ENCODE data around the gene BCL7B.
"Not testable (repeated sequence)": the region's sequence is repeated elsewhere in the genome, so short reads cannot be mapped to it uniquely, and the experiment has no call there.

BCL7B gene

GRCh38 chr7:73585196-73585595 lies 27.7 kb upstream of the BCL7B start:
- no peak for TF ChIP-seq CTCF (IDR thresholded peaks at IDR 0.05; ENCODE audit: low read depth, low read length)
- TF ChIP-seq POLR2A (IDR thresholded peaks at IDR 0.05; ENCODE audit: extremely low read depth, insufficient read length) = no peak
- TF ChIP-seq, protein P1, sequence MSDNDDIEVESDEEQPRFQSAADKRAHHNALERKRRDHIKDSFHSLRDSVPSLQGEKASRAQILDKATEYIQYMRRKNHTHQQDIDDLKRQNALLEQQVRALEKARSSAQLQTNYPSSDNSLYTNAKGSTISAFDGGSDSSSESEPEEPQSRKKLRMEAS (IDR thresholded peaks at IDR 0.05; ENCODE audit: low read depth, low read length) = no peak
- TF ChIP-seq MYC (IDR thresholded peaks at IDR 0.05; ENCODE audit: low read depth, low read length) = no peak
- DNase-seq (ENCODE audit: low read depth) = no peak

DNA sequence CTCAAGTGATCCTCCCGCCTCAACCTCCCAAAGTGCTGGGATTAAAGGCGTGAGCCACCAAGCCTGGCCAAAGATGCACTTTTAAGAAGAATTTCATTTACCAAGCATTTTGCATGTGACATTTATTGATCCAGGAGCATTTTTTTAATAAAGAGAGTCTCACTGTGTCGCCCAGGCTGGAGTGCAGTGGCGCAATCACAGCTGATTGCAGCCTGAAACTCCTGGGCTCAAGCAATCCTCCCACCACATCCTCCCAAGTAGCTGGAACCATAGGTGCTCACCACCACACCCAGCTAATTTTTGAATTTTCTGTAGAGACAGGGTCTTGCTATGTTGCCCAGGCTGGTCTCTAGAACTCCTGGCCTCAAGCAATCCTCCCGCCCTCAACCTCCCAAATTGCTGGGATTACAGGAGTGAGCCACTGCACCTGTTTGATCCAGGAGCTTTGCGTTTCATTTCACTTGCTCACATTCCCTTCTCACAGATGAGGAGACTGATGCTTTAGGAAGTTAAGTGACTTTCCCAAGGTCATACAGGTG lies 25.2 kb upstream of the BCL7B start:
- DNase-seq (ENCODE audit: low read depth) = no peak
- TF ChIP-seq MYC (IDR thresholded peaks at IDR 0.05; ENCODE audit: low read depth, low read length) = no peak
- no peak for TF ChIP-seq CTCF (IDR thresholded peaks at IDR 0.05; ENCODE audit: low read depth, low read length)
- no peak for TF ChIP-seq POLR2A (IDR thresholded peaks at IDR 0.05; ENCODE audit: extremely low read depth, insufficient read length)
- TF ChIP-seq, protein P1 (IDR thresholded peaks at IDR 0.05; ENCODE audit: low read depth, low read length) = no peak
- no peak overlapping the region for H3K4me3 ChIP-seq (ENCODE audit: low read depth, low read length)

More at GRCh38 chr7:73585196-73585595, 27.7 kb upstream of the BCL7B start:
- H3K4me3 ChIP-seq (ENCODE audit: low read depth, low read length) = no peak overlapping the region

GRCh38 chr7:73581006-73581405 lies 23.5 kb upstream of the BCL7B start:
- peak; percentile 54 for DNase-seq (ENCODE audit: low read depth)
- H3K4me3 ChIP-seq (ENCODE audit: low read depth, low read length) = not testable (repeated sequence)

DNA sequence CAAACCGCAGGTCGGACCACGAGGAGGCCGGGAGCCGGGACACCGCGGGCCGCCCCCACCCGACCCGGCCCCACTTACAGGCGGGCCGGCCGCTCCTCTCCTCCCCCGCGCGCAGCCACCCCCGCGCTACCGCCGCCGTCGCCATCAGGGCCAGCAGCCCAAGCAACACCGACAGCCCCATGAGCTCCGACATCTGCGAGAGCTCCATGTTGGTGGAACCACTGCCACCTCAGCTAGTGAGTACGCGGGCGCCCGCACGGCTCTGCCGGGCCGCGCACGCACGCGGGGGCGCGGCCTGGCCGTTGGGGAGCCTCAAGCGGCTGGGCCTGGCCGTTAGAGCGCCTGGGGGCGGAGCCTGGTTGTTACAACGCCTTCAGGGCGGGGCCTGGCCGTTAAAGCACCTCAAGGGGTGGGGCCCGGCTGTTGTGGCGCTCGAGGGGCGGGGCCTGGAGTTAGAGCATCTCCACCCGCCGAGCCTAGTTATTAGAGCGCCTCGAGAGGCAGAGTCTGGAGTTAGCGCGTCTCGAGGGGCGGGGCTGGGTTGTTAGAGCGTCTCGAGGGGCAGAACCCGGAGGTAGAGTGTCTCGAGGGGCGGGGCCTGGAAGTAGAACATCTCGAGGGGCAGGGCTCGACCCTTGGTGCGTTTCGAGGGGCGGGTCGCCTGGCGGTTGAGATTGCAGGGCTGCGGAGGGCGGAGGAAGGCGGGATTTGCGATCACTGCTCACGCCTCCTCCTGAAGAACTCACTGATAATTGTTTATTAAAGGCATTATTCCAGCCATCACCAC lies 21.0 kb upstream of the BCL7B start, which contains the start of gene TBL2:
TBL2 (minus strand) TSS at position 238 of the 787 bp plus-strand sequence; CDS start at position 208, 30 bp downstream.
- peak within 1 kb of the TSS; percentile 77 for H3K4me3 ChIP-seq (ENCODE audit: low read depth, low read length)
- DNase-seq (ENCODE audit: low read depth) = peak; percentile 99
- TF ChIP-seq, protein P1 (IDR thresholded peaks at IDR 0.05; ENCODE audit: low read depth, low read length) = peak; percentile 80
- TF ChIP-seq POLR2A (IDR thresholded peaks at IDR 0.05; ENCODE audit: extremely low read depth, insufficient read length) (peak; percentile 99), MYC (IDR thresholded peaks at IDR 0.05; ENCODE audit: low read depth, low read length) (peak; percentile 84), CTCF (IDR thresholded peaks at IDR 0.05; ENCODE audit: low read depth, low read length) (no peak)

- DNase-seq (ENCODE audit: low read depth) = peak; percentile 54
- H3K4me3 ChIP-seq (ENCODE audit: low read depth, low read length) = peak overlapping the region; percentile 77
- TF ChIP-seq MYC (IDR thresholded peaks at IDR 0.05; ENCODE audit: low read depth, low read length) (no peak), POLR2A (IDR thresholded peaks at IDR 0.05; ENCODE audit: extremely low read depth, insufficient read length) (no peak), CTCF (IDR thresholded peaks at IDR 0.05; ENCODE audit: low read depth, low read length) (no peak)
- TF ChIP-seq, protein P1 (IDR thresholded peaks at IDR 0.05; ENCODE audit: low read depth, low read length) = no peak; the same call in 1 of the 2 replicates
Observed at GRCh38 chr7:73577627-73578341, 20.3 kb upstream of the BCL7B start.

DNA sequence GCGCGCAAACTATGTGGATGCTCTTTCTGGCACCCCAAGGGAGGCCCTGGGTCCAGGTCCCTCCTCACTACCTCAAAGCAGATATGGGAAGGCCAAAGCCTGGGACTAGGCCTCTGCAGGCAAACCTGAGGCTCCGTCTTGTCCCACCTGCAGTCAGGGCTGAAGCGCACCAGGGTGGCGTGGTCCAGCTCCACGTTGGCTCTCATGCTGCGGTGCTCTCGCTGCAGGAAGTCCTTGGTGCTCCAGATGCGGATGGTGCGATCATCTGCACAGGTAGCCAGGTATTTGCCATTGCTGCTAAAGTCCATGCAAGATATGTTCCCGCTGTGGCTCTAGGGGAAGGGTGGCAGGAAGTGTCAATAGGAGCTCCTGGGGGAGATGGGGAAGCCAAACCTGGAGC lies 16.3 kb upstream of the BCL7B start:
- no peak overlapping the region for H3K4me3 ChIP-seq (ENCODE audit: low read depth, low read length)
- TF ChIP-seq, protein P1 (IDR thresholded peaks at IDR 0.05; ENCODE audit: low read depth, low read length) = no peak
- no peak for TF ChIP-seq MYC (IDR thresholded peaks at IDR 0.05; ENCODE audit: low read depth, low read length)
- TF ChIP-seq POLR2A (IDR thresholded peaks at IDR 0.05; ENCODE audit: extremely low read depth, insufficient read length) = no peak
- no peak for TF ChIP-seq CTCF (IDR thresholded peaks at IDR 0.05; ENCODE audit: low read depth, low read length)
- DNase-seq (ENCODE audit: low read depth) = no peak
